HEK293 (cell line): Measurements from ENCODE around the gene PFAS.

Experiments
- SP7 ChIP-seq: fragments of 450-650 bp; formaldehyde crosslinking; IDR thresholded peaks from 2 replicates; pipeline ENCODE4 v1.5.1; 2016; ENCODE audit warnings: missing biosample characterization, missing genetic modification characterization
- ZBTB48 ChIP-seq: fragments of 450-650 bp; formaldehyde crosslinking; IDR thresholded peaks from 2 replicates; pipeline ENCODE4 v1.5.1; 2016; ENCODE audit warnings: missing biosample characterization, missing genetic modification characterization
- ZBTB8A ChIP-seq: fragments of 450-650 bp; formaldehyde crosslinking; IDR thresholded peaks from 2 replicates; pipeline ENCODE4 v1.5.1; 2016; ENCODE audit warnings: missing biosample characterization, missing genetic modification characterization
- ZFHX2 ChIP-seq: fragments of 450-650 bp; formaldehyde crosslinking; conservative IDR thresholded peaks from 2 replicates; pipeline ENCODE4 v1.5.1; 2016; ENCODE audit warnings: missing biosample characterization, missing genetic modification characterization
- ZFP41 ChIP-seq: fragments of 450-650 bp; formaldehyde crosslinking; IDR thresholded peaks from 2 replicates; pipeline ENCODE4 v1.5.1; 2016; ENCODE audit warnings: missing biosample characterization, missing genetic modification characterization, borderline replicate concordance
- ZIC2 ChIP-seq: fragments of 450-650 bp; formaldehyde crosslinking; IDR thresholded peaks from 2 replicates; pipeline ENCODE4 v1.5.1; 2016; ENCODE audit warnings: missing biosample characterization, missing genetic modification characterization
- ZNF112 ChIP-seq: fragments of 450-650 bp; formaldehyde crosslinking; IDR thresholded peaks from 2 replicates; pipeline ENCODE4 v1.5.0; 2017; ENCODE audit warnings: missing biosample characterization, missing genetic modification characterization
- ZNF138 ChIP-seq: fragments of 450-650 bp; formaldehyde crosslinking; IDR thresholded peaks from 2 replicates; pipeline ENCODE4 v1.5.1; 2016; ENCODE audit warnings: missing biosample characterization, missing genetic modification characterization, borderline replicate concordance
- ZNF354C ChIP-seq: fragments of 450-650 bp; formaldehyde crosslinking; IDR thresholded peaks from 2 replicates; pipeline ENCODE4 v1.5.1; 2016; ENCODE audit warnings: missing biosample characterization, missing genetic modification characterization, low read depth, borderline replicate concordance
- ZNF366 ChIP-seq: fragments of 450-650 bp; formaldehyde crosslinking; conservative IDR thresholded peaks from 2 replicates; pipeline ENCODE4 v1.5.1; 2016; ENCODE audit warnings: missing biosample characterization, missing genetic modification characterization
- ZNF37A ChIP-seq: fragments of 450-650 bp; IDR thresholded peaks from 2 replicates; pipeline ENCODE4 v1.5.1; 2018; ENCODE audit warnings: missing biosample characterization, missing genetic modification characterization
- ZNF394 ChIP-seq: fragments of 450-650 bp; formaldehyde crosslinking; IDR thresholded peaks from 2 replicates; pipeline ENCODE4 v1.5.1; 2016; ENCODE audit warnings: missing biosample characterization, missing genetic modification characterization, mild to moderate bottlenecking, moderate library complexity, borderline replicate concordance
- ZNF423 ChIP-seq: fragments of 450-650 bp; formaldehyde crosslinking; IDR thresholded peaks from 2 replicates; pipeline ENCODE4 v1.5.1; 2016; ENCODE audit warnings: missing biosample characterization, missing genetic modification characterization
- ZNF426 ChIP-seq: fragments of 450-650 bp; formaldehyde crosslinking; IDR thresholded peaks from 2 replicates; pipeline ENCODE4 v1.5.1; 2017; ENCODE audit warnings: missing biosample characterization, missing genetic modification characterization, mild to moderate bottlenecking, inconsistent platforms, moderate library complexity
- ZNF433 ChIP-seq: fragments of 450-650 bp; formaldehyde crosslinking; IDR thresholded peaks from 2 replicates; pipeline ENCODE4 v1.5.1; 2016; ENCODE audit warnings: missing biosample characterization, missing genetic modification characterization, low read depth
- ZNF555 ChIP-seq: fragments of 450-650 bp; formaldehyde crosslinking; conservative IDR thresholded peaks from 2 replicates; pipeline ENCODE4 v1.5.1; 2017; ENCODE audit warnings: missing biosample characterization, mild to moderate bottlenecking, missing genetic modification characterization, inconsistent platforms
- ZNF571 ChIP-seq: fragments of 450-650 bp; formaldehyde crosslinking; IDR thresholded peaks from 2 replicates; pipeline ENCODE4 v1.5.0; 2017; ENCODE audit warnings: missing biosample characterization, missing genetic modification characterization
- ZNF585B ChIP-seq: fragments of 450-650 bp; formaldehyde crosslinking; IDR thresholded peaks from 2 replicates; pipeline ENCODE4 v1.5.1; 2016; ENCODE audit warnings: missing biosample characterization, missing genetic modification characterization
- ZNF600 ChIP-seq: fragments of 450-650 bp; formaldehyde crosslinking; IDR thresholded peaks from 2 replicates; pipeline ENCODE4 v1.5.1; 2016; ENCODE audit warnings: missing biosample characterization, missing genetic modification characterization
- ZNF660 ChIP-seq: fragments of 450-650 bp; IDR thresholded peaks from 2 replicates; pipeline ENCODE4 v1.5.1; 2018; ENCODE audit warnings: missing biosample characterization, mild to moderate bottlenecking, missing genetic modification characterization
- ZNF664 ChIP-seq: fragments of 450-650 bp; formaldehyde crosslinking; IDR thresholded peaks from 2 replicates; pipeline ENCODE4 v1.5.1; 2016; ENCODE audit warnings: missing biosample characterization, missing genetic modification characterization
- ZNF701 ChIP-seq: fragments of 450-650 bp; formaldehyde crosslinking; IDR thresholded peaks from 2 replicates; pipeline ENCODE4 v1.5.1; 2016; ENCODE audit warnings: missing biosample characterization, missing genetic modification characterization
- ZNF785 ChIP-seq: fragments of 450-650 bp; formaldehyde crosslinking; IDR thresholded peaks from 2 replicates; pipeline ENCODE4 v1.5.1; 2016; ENCODE audit warnings: missing biosample characterization, missing genetic modification characterization
- ZXDB ChIP-seq: fragments of 450-650 bp; formaldehyde crosslinking; IDR thresholded peaks from 2 replicates; pipeline ENCODE4 v1.5.1; 2016; ENCODE audit warnings: missing biosample characterization, missing genetic modification characterization
- TF ChIP-seq, protein P1 (sequence below): fragments of 450-650 bp; formaldehyde crosslinking; IDR thresholded peaks from 2 replicates; pipeline ENCODE4 v1.5.1; 2017; ENCODE audit warnings: missing biosample characterization, missing genetic modification characterization
- TF ChIP-seq, protein P2 (sequence below): fragments of 450-650 bp; formaldehyde crosslinking; IDR thresholded peaks from 2 replicates; pipeline ENCODE4 v1.5.1; 2016; ENCODE audit warnings: missing biosample characterization, missing genetic modification characterization
- TF ChIP-seq, protein P3 (sequence below): fragments of 450-650 bp; formaldehyde crosslinking; optimal IDR thresholded peaks from 2 replicates; pipeline ENCODE3; 2016; ENCODE audit warnings: missing biosample characterization, mild to moderate bottlenecking, missing genetic modification characterization
- TF ChIP-seq, protein P4 (sequence below): fragments of 450-650 bp; formaldehyde crosslinking; IDR thresholded peaks from 2 replicates; pipeline ENCODE4; 2016; ENCODE audit warnings: missing biosample characterization, missing genetic modification characterization
- TF ChIP-seq, protein P5 (sequence below): fragments of 450-650 bp; formaldehyde crosslinking; IDR thresholded peaks from 2 replicates; pipeline ENCODE4 v1.5.1; 2017; ENCODE audit warnings: missing biosample characterization, missing genetic modification characterization
- TF ChIP-seq, protein P6 (sequence below): fragments of 450-650 bp; formaldehyde crosslinking; IDR thresholded peaks from 2 replicates; pipeline ENCODE4 v1.5.1; 2016; ENCODE audit warnings: missing biosample characterization, missing genetic modification characterization

Gene PFAS

DNA sequence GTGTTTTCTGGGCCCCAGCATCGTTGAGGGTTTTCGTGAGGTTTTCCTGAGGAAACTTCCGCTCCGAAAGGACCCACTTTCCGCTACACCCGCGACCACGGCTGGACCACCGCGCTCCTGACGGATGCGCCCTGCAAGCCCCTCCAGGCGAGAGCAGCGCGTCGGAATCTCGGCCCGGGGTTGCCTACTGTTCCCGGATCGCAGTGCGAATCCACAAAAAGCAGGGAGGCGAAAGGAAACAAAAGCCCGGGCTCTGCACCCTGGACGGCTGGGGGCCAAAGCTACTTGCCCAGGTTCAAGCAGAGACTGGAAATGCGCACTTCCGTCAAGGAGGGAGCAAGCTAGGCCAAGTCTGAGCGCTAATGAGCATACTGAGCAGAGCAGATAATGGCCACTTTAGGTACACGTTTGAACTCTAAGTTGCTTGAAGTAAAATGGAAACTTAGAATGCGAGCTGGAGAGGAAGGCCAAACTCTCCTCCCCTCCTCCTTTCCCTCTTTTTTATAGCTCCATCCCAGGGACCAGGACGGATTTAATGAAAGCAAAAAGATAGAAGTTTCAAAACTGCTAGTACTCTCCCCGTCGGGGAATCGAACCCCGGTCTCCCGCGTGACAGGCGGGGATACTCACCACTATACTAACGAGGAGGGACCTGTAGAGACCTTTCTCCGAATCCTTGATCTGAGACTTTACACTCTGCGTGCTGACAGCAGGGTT lies 27.3 kb upstream of the PFAS start (continued):
- TF ChIP-seq ZNF664 (tag by site-specific recombination) (0 out of 2 replicates have a peak, but pooled peaks have one; percentile 21), ZNF37A (tag by site-specific recombination) (0 out of 2 replicates have a peak, but pooled peaks have one; percentile 42), ZFP41 (tag by site-specific recombination) (no peak), ZFHX2 (tag by site-specific recombination) (no peak), ZNF423 (tag by site-specific recombination) (no peak), ZNF394 (no peak; the same call in 1 of the 2 replicates), ZBTB48 (peak; percentile 87; the same call in 1 of the 2 replicates), ZNF701 (no peak), ZNF112 (tag by site-specific recombination) (no peak), ZNF354C (no peak), ZNF138 (tag by site-specific recombination) (no peak), ZNF785 (tag by site-specific recombination) (no peak), ZXDB (tag by site-specific recombination) (no peak), ZBTB8A (no peak), ZNF571 (tag by site-specific recombination) (no peak), ZNF433 (tag by site-specific recombination) (no peak), ZNF366 (tag by site-specific recombination) (peak; percentile 85; the same call in 1 of the 2 replicates), ZIC2 (tag by site-specific recombination) (peak; percentile 80), SP7 (tag by site-specific recombination) (peak; percentile 10; the same call in 1 of the 2 replicates), ZNF585B (no peak), ZNF426 (tag by site-specific recombination) (no peak), ZNF555 (tag by site-specific recombination) (no peak), ZNF660 (tag by site-specific recombination) (peak; percentile 88), ZNF600 (tag by site-specific recombination) (peak; percentile 52; the same call in 1 of the 2 replicates)
- TF ChIP-seq, protein P1, sequence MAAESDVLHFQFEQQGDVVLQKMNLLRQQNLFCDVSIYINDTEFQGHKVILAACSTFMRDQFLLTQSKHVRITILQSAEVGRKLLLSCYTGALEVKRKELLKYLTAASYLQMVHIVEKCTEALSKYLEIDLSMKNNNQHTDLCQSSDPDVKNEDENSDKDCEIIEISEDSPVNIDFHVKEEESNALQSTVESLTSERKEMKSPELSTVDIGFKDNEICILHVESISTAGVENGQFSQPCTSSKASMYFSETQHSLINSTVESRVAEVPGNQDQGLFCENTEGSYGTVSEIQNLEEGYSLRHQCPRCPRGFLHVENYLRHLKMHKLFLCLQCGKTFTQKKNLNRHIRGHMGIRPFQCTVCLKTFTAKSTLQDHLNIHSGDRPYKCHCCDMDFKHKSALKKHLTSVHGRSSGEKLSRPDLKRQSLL, result peak; percentile 64; the same call in 1 of the 2 replicates
- TF ChIP-seq, protein P2, sequence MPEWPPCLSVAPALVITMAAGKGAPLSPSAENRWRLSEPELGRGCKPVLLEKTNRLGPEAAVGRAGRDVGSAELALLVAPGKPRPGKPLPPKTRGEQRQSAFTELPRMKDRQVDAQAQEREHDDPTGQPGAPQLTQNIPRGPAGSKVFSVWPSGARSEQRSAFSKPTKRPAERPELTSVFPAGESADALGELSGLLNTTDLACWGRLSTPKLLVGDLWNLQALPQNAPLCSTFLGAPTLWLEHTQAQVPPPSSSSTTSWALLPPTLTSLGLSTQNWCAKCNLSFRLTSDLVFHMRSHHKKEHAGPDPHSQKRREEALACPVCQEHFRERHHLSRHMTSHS (tag by site-specific recombination), result no peak
- TF ChIP-seq, protein P3, sequence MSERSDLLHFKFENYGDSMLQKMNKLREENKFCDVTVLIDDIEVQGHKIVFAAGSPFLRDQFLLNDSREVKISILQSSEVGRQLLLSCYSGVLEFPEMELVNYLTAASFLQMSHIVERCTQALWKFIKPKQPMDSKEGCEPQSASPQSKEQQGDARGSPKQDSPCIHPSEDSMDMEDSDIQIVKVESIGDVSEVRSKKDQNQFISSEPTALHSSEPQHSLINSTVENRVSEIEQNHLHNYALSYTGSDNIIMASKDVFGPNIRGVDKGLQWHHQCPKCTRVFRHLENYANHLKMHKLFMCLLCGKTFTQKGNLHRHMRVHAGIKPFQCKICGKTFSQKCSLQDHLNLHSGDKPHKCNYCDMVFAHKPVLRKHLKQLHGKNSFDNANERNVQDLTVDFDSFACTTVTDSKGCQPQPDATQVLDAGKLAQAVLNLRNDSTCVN, result peak; percentile 37
- TF ChIP-seq, protein P4, sequence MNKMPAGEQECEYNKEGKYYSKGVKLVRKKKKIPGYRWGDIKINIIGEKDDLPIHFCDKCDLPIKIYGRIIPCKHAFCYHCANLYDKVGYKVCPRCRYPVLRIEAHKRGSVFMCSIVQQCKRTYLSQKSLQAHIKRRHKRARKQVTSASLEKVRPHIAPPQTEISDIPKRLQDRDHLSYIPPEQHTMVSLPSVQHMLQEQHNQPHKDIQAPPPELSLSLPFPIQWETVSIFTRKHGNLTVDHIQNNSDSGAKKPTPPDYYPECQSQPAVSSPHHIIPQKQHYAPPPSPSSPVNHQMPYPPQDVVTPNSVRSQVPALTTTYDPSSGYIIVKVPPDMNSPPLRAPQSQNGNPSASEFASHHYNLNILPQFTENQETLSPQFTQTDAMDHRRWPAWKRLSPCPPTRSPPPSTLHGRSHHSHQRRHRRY (tag by site-specific recombination), result no peak
- TF ChIP-seq, protein P5, sequence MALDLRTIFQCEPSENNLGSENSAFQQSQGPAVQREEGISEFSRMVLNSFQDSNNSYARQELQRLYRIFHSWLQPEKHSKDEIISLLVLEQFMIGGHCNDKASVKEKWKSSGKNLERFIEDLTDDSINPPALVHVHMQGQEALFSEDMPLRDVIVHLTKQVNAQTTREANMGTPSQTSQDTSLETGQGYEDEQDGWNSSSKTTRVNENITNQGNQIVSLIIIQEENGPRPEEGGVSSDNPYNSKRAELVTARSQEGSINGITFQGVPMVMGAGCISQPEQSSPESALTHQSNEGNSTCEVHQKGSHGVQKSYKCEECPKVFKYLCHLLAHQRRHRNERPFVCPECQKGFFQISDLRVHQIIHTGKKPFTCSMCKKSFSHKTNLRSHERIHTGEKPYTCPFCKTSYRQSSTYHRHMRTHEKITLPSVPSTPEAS, result no peak
- TF ChIP-seq, protein P6, sequence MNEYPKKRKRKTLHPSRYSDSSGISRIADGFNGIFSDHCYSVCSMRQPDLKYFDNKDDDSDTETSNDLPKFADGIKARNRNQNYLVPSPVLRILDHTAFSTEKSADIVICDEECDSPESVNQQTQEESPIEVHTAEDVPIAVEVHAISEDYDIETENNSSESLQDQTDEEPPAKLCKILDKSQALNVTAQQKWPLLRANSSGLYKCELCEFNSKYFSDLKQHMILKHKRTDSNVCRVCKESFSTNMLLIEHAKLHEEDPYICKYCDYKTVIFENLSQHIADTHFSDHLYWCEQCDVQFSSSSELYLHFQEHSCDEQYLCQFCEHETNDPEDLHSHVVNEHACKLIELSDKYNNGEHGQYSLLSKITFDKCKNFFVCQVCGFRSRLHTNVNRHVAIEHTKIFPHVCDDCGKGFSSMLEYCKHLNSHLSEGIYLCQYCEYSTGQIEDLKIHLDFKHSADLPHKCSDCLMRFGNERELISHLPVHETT (tag by site-specific recombination), result peak; percentile 46; the same call in 1 of the 2 replicates
